Ascending aorta (tissue), 2 donors: ENCODE results near the gene SLC48A1. TPM values are rescaled to one million over a fixed set of nuclear protein-coding genes. Genes with fewer than 3 reads are reported as not detected.
A peak's percentile ranks its signal among the peaks of the same experiment; 100 is the strongest.

Source experiments
- DNase-seq, 2 donors: peaks; one replicate each; pipeline ENCODE4 v3.0.0-alpha.2; 2019; ENCODE audit warnings: low spot score in 2 of 2
- H3K27ac ChIP-seq, 2 donors: fragments of 200-600 bp; sonication (generic); one replicate each; pipeline ENCODE4 v1.5.1; 2016 to 2017; ENCODE audit warnings: mild to moderate bottlenecking in 1 of 2
- H3K27me3 ChIP-seq: fragments of 200-600 bp; sonication (generic); one replicate; pipeline ENCODE4 v1.5.1; 2017
- H3K36me3 ChIP-seq, 2 donors: fragments of 200-600 bp; sonication (generic); one replicate each; pipeline ENCODE4 v1.5.1; 2016
- H3K4me1 ChIP-seq, 2 donors: fragments of 200-600 bp; sonication (generic); one replicate each; pipeline ENCODE4 v1.5.1; 2016 to 2017; ENCODE audit warnings: mild to moderate bottlenecking in 1 of 2
- H3K4me3 ChIP-seq, 2 donors: fragments of 200-600 bp; sonication (generic); one replicate each; pipeline ENCODE4 v1.5.1; 2016 to 2017; ENCODE audit warnings: mild to moderate bottlenecking in 1 of 2
- H3K9me3 ChIP-seq, 2 donors: fragments of 200-600 bp; sonication (generic); one replicate each; pipeline ENCODE4 v1.5.1; 2016
- intact Hi-C: fragments of 100-400 bp; cut with DNase I; formaldehyde crosslinking; loops from one replicate; pipeline ENCODE4 v1.15.1; 2023
- total RNA-seq: library from RNA; depleted of rRNA; stranded (reverse); fragments of >200 nt; gene quantifications from one replicate; pipeline ENCODE4 v1.1.0, GENCODE V29; 2016
- TF ChIP-seq, protein P1 (sequence below), 3 experiments: fragments of 200-600 bp in 2 of 3; fragments of 450-650 bp in 1 of 3; sonication (generic) in 2 of 3; IDR thresholded peaks; one replicate each; pipeline ENCODE4 v1.5.1; 2016 to 2019; ENCODE audit warnings: antibody characterized with exemption in 3 of 3, mild to moderate bottlenecking in 1 of 3, moderate library complexity in 1 of 3

SLC48A1 gene
- total RNA-seq, 1 donor from 2014 or later, result 144 TPM

GRCh38 chr12:47747596-47748506 lies 25.2 kb upstream of the SLC48A1 start:
- Histone ChIP-seq H3K27me3 (no peaks in the 10 kb centered on the region), H3K27ac (no peak overlapping the region), H3K36me3 (peaks cover 54 to 76% of the 10 kb centered on the region in 2 donors), H3K4me1 (peaks cover 9 to 19% of the 10 kb centered on the region in 2 donors), H3K9me3 (no peaks in the 10 kb centered on the region), H3K4me3 (no peak overlapping the region)
- TF ChIP-seq, protein P1, sequence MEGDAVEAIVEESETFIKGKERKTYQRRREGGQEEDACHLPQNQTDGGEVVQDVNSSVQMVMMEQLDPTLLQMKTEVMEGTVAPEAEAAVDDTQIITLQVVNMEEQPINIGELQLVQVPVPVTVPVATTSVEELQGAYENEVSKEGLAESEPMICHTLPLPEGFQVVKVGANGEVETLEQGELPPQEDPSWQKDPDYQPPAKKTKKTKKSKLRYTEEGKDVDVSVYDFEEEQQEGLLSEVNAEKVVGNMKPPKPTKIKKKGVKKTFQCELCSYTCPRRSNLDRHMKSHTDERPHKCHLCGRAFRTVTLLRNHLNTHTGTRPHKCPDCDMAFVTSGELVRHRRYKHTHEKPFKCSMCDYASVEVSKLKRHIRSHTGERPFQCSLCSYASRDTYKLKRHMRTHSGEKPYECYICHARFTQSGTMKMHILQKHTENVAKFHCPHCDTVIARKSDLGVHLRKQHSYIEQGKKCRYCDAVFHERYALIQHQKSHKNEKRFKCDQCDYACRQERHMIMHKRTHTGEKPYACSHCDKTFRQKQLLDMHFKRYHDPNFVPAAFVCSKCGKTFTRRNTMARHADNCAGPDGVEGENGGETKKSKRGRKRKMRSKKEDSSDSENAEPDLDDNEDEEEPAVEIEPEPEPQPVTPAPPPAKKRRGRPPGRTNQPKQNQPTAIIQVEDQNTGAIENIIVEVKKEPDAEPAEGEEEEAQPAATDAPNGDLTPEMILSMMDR (IDR thresholded peaks at IDR 0.05), result no peak
- DNase-seq, result no peak
- intact Hi-C loops, result no loop called here

GRCh38 chr12:47748507-47748828 lies 24.6 kb upstream of the SLC48A1 start:
- Histone ChIP-seq H3K9me3 (no peaks in the 10 kb centered on the region), H3K4me1 (peaks cover 10 to 23% of the 10 kb centered on the region in 2 donors), H3K27ac (no peak overlapping the region), H3K27me3 (no peaks in the 10 kb centered on the region), H3K36me3 (peaks cover 54 to 70% of the 10 kb centered on the region in 2 donors), H3K4me3 (no peak overlapping the region)
- DNase-seq, result no peak
- intact Hi-C loops, result no loop called here
- TF ChIP-seq, protein P1 (IDR thresholded peaks at IDR 0.05), result no peak

DNA sequence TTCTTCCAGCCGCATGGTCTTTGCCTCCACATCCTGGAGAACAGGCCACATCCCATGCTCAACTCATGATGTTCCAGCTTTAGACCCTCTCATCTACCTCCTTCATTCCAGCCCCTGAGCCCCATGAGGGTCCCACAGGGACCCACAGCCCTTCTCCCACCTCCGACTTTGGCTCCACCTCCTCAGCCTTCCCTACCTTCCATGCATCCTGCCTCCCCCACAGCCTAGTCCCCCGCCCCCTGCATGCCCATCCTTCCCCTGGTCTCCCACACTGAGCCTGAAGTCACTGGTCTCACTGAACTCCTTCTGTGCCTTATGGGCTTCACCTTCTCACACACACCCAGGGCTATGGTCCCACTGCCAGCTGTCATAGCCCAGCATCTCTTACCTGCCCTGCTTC lies 24.1 kb upstream of the SLC48A1 start:
- no peak for DNase-seq
- Histone ChIP-seq H3K4me1 (peaks cover 13 to 24% of the 10 kb centered on the region in 2 donors), H3K4me3 (no peak overlapping the region), H3K27ac (no peak overlapping the region), H3K36me3 (peaks cover 54 to 68% of the 10 kb centered on the region in 2 donors), H3K9me3 (no peaks in the 10 kb centered on the region), H3K27me3 (no peaks in the 10 kb centered on the region)
- TF ChIP-seq, protein P1 (IDR thresholded peaks at IDR 0.05), result no peak
- intact Hi-C loops, result no loop called here

GRCh38 chr12:47750229-47750798 lies 22.7 kb upstream of the SLC48A1 start:
- intact Hi-C loops, result no loop called here
- no peaks in the 10 kb centered on the region for H3K27me3 ChIP-seq
- H3K4me3 ChIP-seq, result no peak overlapping the region
- no peak overlapping the region for H3K27ac ChIP-seq
- TF ChIP-seq, protein P1 (IDR thresholded peaks at IDR 0.05), result no peak
- peaks cover 17 to 37% of the 10 kb centered on the region in 2 donors for H3K4me1 ChIP-seq
- no peaks in the 10 kb centered on the region for H3K9me3 ChIP-seq
- H3K36me3 ChIP-seq, result peaks cover 54 to 68% of the 10 kb centered on the region in 2 donors
- DNase-seq, result no peak

DNA sequence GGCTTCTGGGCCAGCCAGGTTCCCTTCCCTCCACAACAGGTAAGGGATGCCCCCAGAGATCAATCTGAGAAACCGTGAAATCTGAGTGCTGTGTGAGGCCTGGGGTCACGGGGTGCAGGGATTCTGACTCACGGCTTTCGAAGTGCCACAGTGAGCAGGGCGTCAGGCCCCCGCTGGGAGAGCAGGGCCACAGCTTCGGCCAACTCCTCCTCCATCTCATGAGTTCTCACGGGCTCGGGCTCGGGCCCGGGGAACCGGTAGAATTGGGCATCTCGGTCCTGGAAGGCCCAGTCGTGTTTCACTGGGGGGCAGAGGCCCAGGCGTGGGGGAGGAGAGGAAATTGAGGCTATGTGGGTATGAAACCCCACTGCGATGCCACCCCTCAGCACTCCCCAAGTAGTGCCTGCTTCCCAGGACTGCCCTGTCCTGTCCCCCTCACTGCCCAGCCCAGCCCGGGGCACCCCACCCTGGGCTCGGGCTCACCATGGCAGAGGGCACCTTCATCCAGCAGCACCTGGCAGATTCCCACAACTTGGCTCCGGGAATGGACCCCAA lies 22.0 kb upstream of the SLC48A1 start:
- peaks cover 20 to 42% of the 10 kb centered on the region in 2 donors for H3K4me1 ChIP-seq
- intact Hi-C loops, result no loop called here

More for the DNA sequence above, 22.0 kb upstream of the SLC48A1 start:
- Histone ChIP-seq H3K4me3 (no peak overlapping the region), H3K27me3 (no peaks in the 10 kb centered on the region), H3K36me3 (peaks cover 54 to 61% of the 10 kb centered on the region in 2 donors), H3K9me3 (no peaks in the 10 kb centered on the region), H3K27ac (peak overlapping the region in 1 of 2 donors; percentile 94)
- TF ChIP-seq, protein P1 (IDR thresholded peaks at IDR 0.05), result no peak
- no peak for DNase-seq
